IgD-negative memory B cell (primary cell): ENCODE results near the gene NOL4L. TPM values are rescaled to one million over a fixed set of nuclear protein-coding genes. Genes with fewer than 3 reads are reported as not detected.

Source experiments
- H3K27ac Mint-ChIP-seq, 3 donors: one replicate each; pipeline ENCODE4 v1.8.0; 2020 to 2022; ENCODE audit warnings: mild to moderate bottlenecking in 3 of 3, mixed read lengths in 3 of 3, moderate library complexity in 1 of 3
- H3K27me3 Mint-ChIP-seq: one replicate; pipeline ENCODE4 v1.8.0; 2021; ENCODE audit warnings: mixed read lengths
- H3K36me3 Mint-ChIP-seq: one replicate; pipeline ENCODE4 v1.8.0; 2020; ENCODE audit warnings: mild to moderate bottlenecking, mixed read lengths
- H3K4me1 Mint-ChIP-seq, 3 donors: one replicate each; pipeline ENCODE4 v1.8.0; 2020 to 2022; ENCODE audit warnings: mixed read lengths in 3 of 3, mild to moderate bottlenecking in 1 of 3
- H3K4me3 Mint-ChIP-seq, 4 donors: one replicate each; pipeline ENCODE4 v1.8.0; 2020 to 2022; ENCODE audit warnings: mild to moderate bottlenecking in 4 of 4, mixed read lengths in 4 of 4, moderate library complexity in 3 of 4
- H3K9me3 Mint-ChIP-seq, 3 donors: one replicate each; pipeline ENCODE4 v1.8.0; 2020 to 2021; ENCODE audit warnings: mixed read lengths in 3 of 3, mild to moderate bottlenecking in 1 of 3
- polyA plus RNA-seq: library from polyadenylated mRNA; unstranded; fragments of 300-500 nt; fragmentation: Illumina TruSeq; gene quantifications from one replicate; pipeline ENCODE4 v1.2.3, GENCODE V29; 2021

Gene NOL4L
- polyA plus RNA-seq, 1 donor from 2014 or later: 7.3 TPM

GRCh38 chr20:32541323-32542258, 43.5 kb downstream of the NOL4L start:
- Mint-ChIP-seq H3K4me1 (peaks cover 29 to 37% (median 31%) of the 10 kb centered on the region in 3 donors), H3K27ac (peak overlapping the region; percentile 78 to 95 (median 93)), H3K9me3 (no peaks in the 10 kb centered on the region), H3K27me3 (peaks cover 2% of the 10 kb centered on the region), H3K4me3 (peak overlapping the region in 2 of 4 donors; percentile 63 to 79), H3K36me3 (no peaks in the 10 kb centered on the region)

- H3K4me1 Mint-ChIP-seq: peaks cover 34 to 46% (median 41%) of the 10 kb centered on the region in 3 donors
- no peaks in the 10 kb centered on the region for H3K36me3 Mint-ChIP-seq
- H3K9me3 Mint-ChIP-seq: no peaks in the 10 kb centered on the region
- peaks cover 2% of the 10 kb centered on the region for H3K27me3 Mint-ChIP-seq
- peak overlapping the region; percentile 91 to 95 (median 93) for H3K27ac Mint-ChIP-seq
- H3K4me3 Mint-ChIP-seq: peak overlapping the region; percentile 48 to 86 (median 76)
Observed at GRCh38 chr20:32539817-32540675, 45.1 kb downstream of the NOL4L start.

GRCh38 chr20:32539026-32539816, 45.9 kb downstream of the NOL4L start:
- H3K27me3 Mint-ChIP-seq: no peaks in the 10 kb centered on the region
- H3K27ac Mint-ChIP-seq: peak overlapping the region; percentile 91 to 95 (median 94)
- peak overlapping the region; percentile 48 to 86 (median 76) for H3K4me3 Mint-ChIP-seq
- no peaks in the 10 kb centered on the region for H3K36me3 Mint-ChIP-seq
- no peaks in the 10 kb centered on the region for H3K9me3 Mint-ChIP-seq
- H3K4me1 Mint-ChIP-seq: peaks cover 36 to 48% (median 47%) of the 10 kb centered on the region in 3 donors

- peak overlapping the region; percentile 81 to 95 (median 94) for H3K27ac Mint-ChIP-seq
- peak overlapping the region; percentile 30 to 91 (median 66) for H3K4me3 Mint-ChIP-seq
- H3K9me3 Mint-ChIP-seq: no peaks in the 10 kb centered on the region
- H3K4me1 Mint-ChIP-seq: peaks cover 33 to 55% (median 54%) of the 10 kb centered on the region in 3 donors
- no peaks in the 10 kb centered on the region for H3K36me3 Mint-ChIP-seq
- H3K27me3 Mint-ChIP-seq: no peaks in the 10 kb centered on the region
Observed at GRCh38 chr20:32538526-32538939, 46.6 kb downstream of the NOL4L start.

GRCh38 chr20:32537657-32538525, 47.2 kb downstream of the NOL4L start:
- peak overlapping the region; percentile 94 to 99 (median 97) for H3K4me3 Mint-ChIP-seq
- H3K4me1 Mint-ChIP-seq: peaks cover 33 to 57% (median 57%) of the 10 kb centered on the region in 3 donors
- H3K27ac Mint-ChIP-seq: peak overlapping the region; percentile 94 to 99 (median 99)
- H3K27me3 Mint-ChIP-seq: no peaks in the 10 kb centered on the region
- H3K9me3 Mint-ChIP-seq: no peaks in the 10 kb centered on the region
- no peaks in the 10 kb centered on the region for H3K36me3 Mint-ChIP-seq

GRCh38 chr20:32536851-32537656, 48.1 kb downstream of the NOL4L start:
- Mint-ChIP-seq H3K4me3 (peak overlapping the region; percentile 94 to 99 (median 97)), H3K27me3 (no peaks in the 10 kb centered on the region), H3K4me1 (peaks cover 33 to 59% (median 56%) of the 10 kb centered on the region in 3 donors), H3K36me3 (no peaks in the 10 kb centered on the region), H3K9me3 (no peaks in the 10 kb centered on the region), H3K27ac (peak overlapping the region; percentile 94 to 99 (median 99))

- no peaks in the 10 kb centered on the region for H3K9me3 Mint-ChIP-seq
- H3K27me3 Mint-ChIP-seq: no peaks in the 10 kb centered on the region
- peak overlapping the region; percentile 94 to 99 (median 98) for H3K27ac Mint-ChIP-seq
- peaks cover 33 to 62% (median 60%) of the 10 kb centered on the region in 3 donors for H3K4me1 Mint-ChIP-seq
- peak overlapping the region; percentile 80 to 94 (median 83) for H3K4me3 Mint-ChIP-seq
- no peaks in the 10 kb centered on the region for H3K36me3 Mint-ChIP-seq
Observed at GRCh38 chr20:32535953-32536823, 48.9 kb downstream of the NOL4L start.

- peaks cover 32 to 60% (median 57%) of the 10 kb centered on the region in 3 donors for H3K4me1 Mint-ChIP-seq
Observed at GRCh38 chr20:32535316-32535952, 49.7 kb downstream of the NOL4L start.

GRCh38 chr20:32534661-32535240, 50.4 kb downstream of the NOL4L start:
- H3K4me1 Mint-ChIP-seq: peaks cover 27 to 54% (median 50%) of the 10 kb centered on the region in 3 donors

More at GRCh38 chr20:32535316-32535952, 49.7 kb downstream of the NOL4L start:
- Mint-ChIP-seq H3K27me3 (no peaks in the 10 kb centered on the region), H3K36me3 (no peaks in the 10 kb centered on the region), H3K9me3 (no peaks in the 10 kb centered on the region), H3K27ac (peak overlapping the region; percentile 94 to 99 (median 98)), H3K4me3 (peak overlapping the region; percentile 80 to 94 (median 82))

GRCh38 chr20:32533732-32534131, 51.4 kb downstream of the NOL4L start:
- Mint-ChIP-seq H3K27me3 (no peaks in the 10 kb centered on the region), H3K4me1 (peaks cover 31 to 51% (median 45%) of the 10 kb centered on the region in 3 donors), H3K4me3 (peak overlapping the region in 3 of 4 donors; percentile 41 to 94 (median 81)), H3K27ac (peak overlapping the region; percentile 59 to 99 (median 86)), H3K9me3 (no peaks in the 10 kb centered on the region), H3K36me3 (no peaks in the 10 kb centered on the region)

More at GRCh38 chr20:32534661-32535240, 50.4 kb downstream of the NOL4L start:
- no peaks in the 10 kb centered on the region for H3K9me3 Mint-ChIP-seq
- peak overlapping the region; percentile 94 to 99 (median 98) for H3K27ac Mint-ChIP-seq
- no peaks in the 10 kb centered on the region for H3K27me3 Mint-ChIP-seq
- H3K36me3 Mint-ChIP-seq: no peaks in the 10 kb centered on the region
- H3K4me3 Mint-ChIP-seq: peak overlapping the region; percentile 80 to 94 (median 82)

GRCh38 chr20:32532246-32532645, 52.9 kb downstream of the NOL4L start:
- H3K36me3 Mint-ChIP-seq: no peaks in the 10 kb centered on the region
- peaks cover 30 to 53% (median 45%) of the 10 kb centered on the region in 3 donors for H3K4me1 Mint-ChIP-seq
- H3K9me3 Mint-ChIP-seq: no peaks in the 10 kb centered on the region
- peak overlapping the region; percentile 14 to 65 (median 50) for H3K27ac Mint-ChIP-seq
- peak overlapping the region in 2 of 4 donors; percentile 20 to 30 for H3K4me3 Mint-ChIP-seq
- H3K27me3 Mint-ChIP-seq: no peaks in the 10 kb centered on the region
